Activated naive CD4-positive, alpha-beta T cell treated with anti-CD3 and anti-CD28 coated beads, Interleukin-2, amount 10 ng/mL, durations not matched to agents 7 days and 5 days (primary cell): ENCODE data around the gene FSTL1.
A peak's percentile ranks its signal among the peaks of the same experiment; 100 is the strongest.

Experiments used
- CTCF ChIA-PET: fragments of 350-600 bp; sonication (Branson Sonifier 250); formaldehyde crosslinking; loops from one replicate; lab custom pipeline; 2021; ENCODE audit warnings: antibody characterized with exemption; lab: Charles Lee
- DNase-seq: peaks from one replicate; pipeline ENCODE4 v3.0.0-alpha.2; 2020
- H3K27ac Mint-ChIP-seq: one replicate; pipeline ENCODE4 v1.8.0; 2021; ENCODE audit warnings: mild to moderate bottlenecking, moderate library complexity, mixed read lengths
- H3K27me3 Mint-ChIP-seq: one replicate; pipeline ENCODE4 v1.8.0; 2021; ENCODE audit warnings: mild to moderate bottlenecking, mixed read lengths
- H3K36me3 Mint-ChIP-seq: one replicate; pipeline ENCODE4 v1.8.0; 2021; ENCODE audit warnings: mixed read lengths
- H3K4me1 Mint-ChIP-seq: one replicate; pipeline ENCODE4 v1.8.0; 2021; ENCODE audit warnings: mixed read lengths
- H3K4me3 Mint-ChIP-seq: one replicate; pipeline ENCODE4 v1.8.0; 2021; ENCODE audit warnings: mild to moderate bottlenecking, moderate library complexity, mixed read lengths
- H3K9me3 Mint-ChIP-seq: one replicate; pipeline ENCODE4 v1.8.0; 2021; ENCODE audit warnings: mixed read lengths

Gene FSTL1

DNA sequence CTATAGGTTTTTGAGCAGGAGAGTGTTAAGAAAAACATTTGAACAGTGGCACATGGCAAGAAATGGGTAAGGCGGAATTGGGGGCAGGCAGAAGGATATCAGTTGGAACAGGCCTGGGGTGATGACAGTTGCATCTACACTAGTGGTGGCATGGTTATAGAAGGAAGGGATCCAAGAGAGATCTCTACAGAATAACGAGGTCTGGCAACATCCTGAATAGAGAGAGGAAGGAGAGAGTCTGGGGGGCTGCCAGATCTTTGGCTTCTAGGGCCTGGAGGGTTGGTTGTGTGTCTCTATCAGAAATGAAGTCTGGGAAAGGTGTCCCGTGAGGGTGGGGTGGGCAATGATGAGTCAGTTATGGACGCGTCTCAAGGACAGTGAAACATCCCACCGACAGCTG, 26.3 kb downstream of the FSTL1 start:
- CTCF ChIA-PET: interaction anchor here (1.1 kb wide), 1 partner anchor 9 kb away, joined by 3 read pairs; no protein-coding TSS in a partner anchor
- Mint-ChIP-seq H3K4me1 (no peaks in the 10 kb centered on the region), H3K27ac (no peak overlapping the region), H3K4me3 (no peak overlapping the region), H3K9me3 (no peaks in the 10 kb centered on the region), H3K27me3 (peaks cover 17% of the 10 kb centered on the region), H3K36me3 (no peaks in the 10 kb centered on the region)
- DNase-seq: no peak

DNA sequence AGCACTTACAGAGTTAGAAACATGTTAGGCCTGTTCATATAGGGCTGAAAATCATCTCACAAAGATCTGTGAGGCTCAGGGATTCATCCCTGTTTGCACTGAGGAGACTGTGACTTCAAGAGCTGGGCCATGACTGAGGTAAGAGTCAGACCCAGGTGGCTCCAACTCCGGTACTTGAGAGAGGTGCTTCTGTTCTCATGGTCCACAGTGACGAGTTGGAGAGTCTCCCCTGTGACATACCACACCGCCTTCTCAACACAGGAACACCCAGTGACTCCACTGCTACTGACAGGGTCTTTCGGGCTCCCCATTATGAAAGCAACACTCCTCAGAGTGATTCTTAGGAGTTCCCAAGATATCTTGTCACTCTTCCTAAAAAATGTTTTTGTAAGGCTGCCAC, 27.4 kb downstream of the FSTL1 start:
- Mint-ChIP-seq H3K4me3 (no peak overlapping the region), H3K27ac (no peak overlapping the region), H3K9me3 (no peaks in the 10 kb centered on the region), H3K36me3 (no peaks in the 10 kb centered on the region), H3K27me3 (peaks cover 20% of the 10 kb centered on the region), H3K4me1 (peaks cover 4% of the 10 kb centered on the region)
- CTCF ChIA-PET: no interaction called here
- no peak for DNase-seq

DNA sequence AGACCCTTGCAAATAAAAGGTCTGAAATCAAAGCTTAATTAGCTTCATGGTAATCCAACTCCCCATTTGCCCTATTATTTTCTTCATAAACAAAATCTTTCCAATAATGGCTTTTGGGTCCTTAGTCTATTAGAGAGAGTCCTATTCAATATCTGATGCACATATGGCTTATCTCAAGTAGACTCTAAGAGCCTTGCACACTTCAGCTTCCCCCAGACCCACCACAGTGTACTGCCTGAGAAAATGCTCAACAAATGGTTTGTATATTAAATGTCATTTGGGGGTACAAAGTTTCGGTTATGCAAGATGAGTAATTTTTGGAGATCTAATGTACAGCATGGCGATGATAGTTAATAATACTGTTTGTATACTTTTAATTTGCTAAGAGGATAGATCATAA, 28.9 kb downstream of the FSTL1 start:
- no peak overlapping the region for H3K27ac Mint-ChIP-seq
- CTCF ChIA-PET: interaction anchor here (1.5 to 7.9 kb wide), 3 partner anchors 137 to 373 kb away, joined by 4 to 123 read pairs (median 108); no protein-coding TSS in a partner anchor

DNA sequence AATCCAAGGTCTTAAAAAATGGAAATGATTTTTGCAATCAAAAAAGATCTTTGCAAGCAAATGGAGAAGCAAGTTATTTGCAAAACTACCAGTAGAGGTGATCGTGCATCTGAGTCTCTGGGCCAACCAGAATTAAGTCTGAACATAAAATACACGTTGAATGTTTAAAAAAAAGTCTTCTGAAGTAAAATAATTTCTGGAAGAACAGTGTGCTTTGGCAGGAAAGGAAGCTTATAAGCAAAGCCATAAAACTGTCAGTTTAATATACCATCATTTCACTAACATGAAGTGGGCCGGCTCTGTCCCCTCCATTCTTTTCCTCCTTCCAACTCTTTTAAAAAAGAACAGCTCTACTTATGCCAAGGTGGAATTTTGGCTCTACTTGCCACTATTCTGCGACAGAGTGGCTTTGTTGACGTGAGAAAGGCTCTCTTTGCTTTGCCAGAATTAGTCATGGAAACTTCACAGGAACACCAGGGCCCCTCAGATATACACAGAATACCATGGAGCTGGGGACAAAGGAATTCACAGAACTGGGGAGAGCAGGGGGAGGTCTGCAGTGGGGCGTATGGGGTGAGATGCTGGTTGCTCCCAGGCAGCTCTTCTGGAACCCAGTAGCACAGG, 29.8 kb downstream of the FSTL1 start:
- Mint-ChIP-seq H3K4me3 (no peak overlapping the region), H3K27ac (no peak overlapping the region), H3K36me3 (no peaks in the 10 kb centered on the region), H3K9me3 (no peaks in the 10 kb centered on the region), H3K4me1 (peaks cover 19% of the 10 kb centered on the region), H3K27me3 (peaks cover 12% of the 10 kb centered on the region)
- DNase-seq: no peak
- CTCF ChIA-PET: interaction anchor here (1.4 to 7.9 kb wide), 5 partner anchors 30 to 374 kb away, joined by 3 to 123 read pairs (median 22); no protein-coding TSS in a partner anchor

More for the DNA sequence above, 28.9 kb downstream of the FSTL1 start:
- Mint-ChIP-seq H3K9me3 (no peaks in the 10 kb centered on the region), H3K27me3 (peaks cover 20% of the 10 kb centered on the region), H3K4me1 (peaks cover 13% of the 10 kb centered on the region), H3K4me3 (no peak overlapping the region), H3K36me3 (no peaks in the 10 kb centered on the region)
- DNase-seq: no peak

DNA sequence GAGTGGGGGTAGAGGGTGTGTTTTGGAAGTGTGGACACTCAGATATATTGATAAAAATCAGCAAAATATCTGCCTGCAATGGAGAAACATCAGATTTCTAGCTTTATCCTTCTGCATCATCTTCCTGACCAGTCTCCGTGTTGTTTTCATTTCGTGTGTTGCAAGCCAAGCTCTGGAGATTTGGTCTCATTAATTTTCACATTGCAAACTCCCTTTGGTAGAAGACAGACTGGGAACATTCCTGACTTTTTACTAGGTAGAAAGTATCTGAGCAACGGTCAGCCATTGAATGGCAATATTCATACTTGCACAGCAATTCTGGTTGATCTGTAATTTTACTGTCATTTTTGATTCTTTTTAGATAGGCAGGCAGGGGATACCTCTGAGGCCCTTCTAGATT, 30.4 kb downstream of the FSTL1 start:
- Mint-ChIP-seq H3K27me3 (peaks cover 12% of the 10 kb centered on the region), H3K27ac (no peak overlapping the region), H3K9me3 (no peaks in the 10 kb centered on the region), H3K4me3 (no peak overlapping the region), H3K36me3 (no peaks in the 10 kb centered on the region), H3K4me1 (peaks cover 19% of the 10 kb centered on the region)
- DNase-seq: no peak
- CTCF ChIA-PET: interaction anchor here (1.4 to 7.9 kb wide), 5 partner anchors 30 to 375 kb away, joined by 3 to 123 read pairs (median 22); no protein-coding TSS in a partner anchor

GRCh38 chr3:120419797-120420196, 31.0 kb downstream of the FSTL1 start:
- Mint-ChIP-seq H3K4me1 (peaks cover 19% of the 10 kb centered on the region), H3K9me3 (no peaks in the 10 kb centered on the region), H3K27me3 (peaks cover 11% of the 10 kb centered on the region), H3K27ac (no peak overlapping the region), H3K4me3 (no peak overlapping the region), H3K36me3 (no peaks in the 10 kb centered on the region)
- CTCF ChIA-PET: interaction anchor here (0.9 to 7.9 kb wide), 7 partner anchors 29 to 381 kb away, joined by 3 to 123 read pairs (median 22); partner anchors contain the start of gene LRRC58
- no peak for DNase-seq

- Mint-ChIP-seq H3K36me3 (no peaks in the 10 kb centered on the region), H3K4me1 (peaks cover 19% of the 10 kb centered on the region), H3K9me3 (no peaks in the 10 kb centered on the region), H3K4me3 (no peak overlapping the region), H3K27me3 (peaks cover 8% of the 10 kb centered on the region), H3K27ac (no peak overlapping the region)
- DNase-seq: peak; percentile 49
- CTCF ChIA-PET: interaction anchor here (0.9 to 7.9 kb wide), 12 partner anchors 10 to 525 kb away, joined by 3 to 123 read pairs (median 8); partner anchors contain the start of gene LRRC58
Measured at GRCh38 chr3:120418866-120419490, 31.8 kb downstream of the FSTL1 start.

DNA sequence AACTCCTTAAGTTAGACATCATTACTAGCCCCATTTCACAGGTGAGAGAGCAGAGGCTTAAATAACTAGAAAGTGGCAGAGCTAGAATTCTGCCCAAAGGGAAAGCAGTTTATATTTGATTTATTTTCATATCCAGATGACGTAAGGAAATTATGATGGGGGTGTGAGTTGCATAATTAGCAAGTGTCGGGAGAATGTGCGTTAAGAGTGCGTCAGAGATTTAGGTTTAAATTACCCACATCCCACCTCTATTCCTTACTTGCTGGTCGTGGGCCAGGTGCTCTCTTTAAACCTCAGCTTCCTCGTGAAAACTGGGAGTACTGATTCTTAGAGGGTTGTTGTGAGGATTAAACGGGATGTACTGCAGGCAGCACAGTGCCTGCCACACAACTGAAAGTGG, 32.3 kb downstream of the FSTL1 start:
- H3K4me3 Mint-ChIP-seq: no peak overlapping the region
- no peaks in the 10 kb centered on the region for H3K36me3 Mint-ChIP-seq
- no peaks in the 10 kb centered on the region for H3K9me3 Mint-ChIP-seq
- DNase-seq: no peak
- H3K27ac Mint-ChIP-seq: no peak overlapping the region
- CTCF ChIA-PET: interaction anchor here (0.9 to 7.9 kb wide), 20 partner anchors 9 to 588 kb away, joined by 3 to 123 read pairs (median 8); partner anchors contain the start of gene LRRC58
- H3K4me1 Mint-ChIP-seq: peaks cover 19% of the 10 kb centered on the region
- peaks cover 8% of the 10 kb centered on the region for H3K27me3 Mint-ChIP-seq

DNA sequence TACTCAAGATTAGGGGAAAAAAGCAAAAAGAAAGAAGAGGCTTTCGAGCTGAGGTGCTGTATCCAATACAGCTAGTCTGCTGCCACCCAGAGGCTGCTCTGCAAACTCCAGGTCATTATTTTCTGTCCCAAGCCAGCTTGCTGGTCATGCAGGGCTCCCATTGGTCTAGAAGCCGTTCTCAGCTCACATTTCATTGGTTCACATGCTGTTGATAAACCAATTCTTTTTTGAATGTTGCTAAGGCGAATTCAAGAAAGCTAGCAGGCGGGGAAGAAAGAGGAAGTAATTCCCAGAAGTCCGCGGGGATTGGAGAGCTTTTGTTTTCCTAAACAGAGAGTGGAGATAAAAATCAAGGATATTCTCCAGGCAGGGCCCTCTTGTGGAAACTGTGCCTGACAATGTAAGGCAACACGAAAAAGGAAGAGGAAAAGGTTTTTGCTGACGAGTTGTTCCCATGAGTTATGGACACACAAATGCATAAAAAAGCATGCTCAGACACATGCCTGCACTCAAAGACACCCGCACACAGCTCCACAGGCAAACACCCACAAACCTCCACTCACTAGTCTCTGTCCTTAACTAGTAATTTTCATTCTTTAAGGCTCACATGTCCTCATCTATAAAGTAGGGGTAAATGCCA, 33.4 kb downstream of the FSTL1 start:
- H3K27me3 Mint-ChIP-seq: peaks cover 8% of the 10 kb centered on the region
- peaks cover 19% of the 10 kb centered on the region for H3K4me1 Mint-ChIP-seq
- peak overlapping the region; percentile 75 for H3K4me3 Mint-ChIP-seq
- no peaks in the 10 kb centered on the region for H3K36me3 Mint-ChIP-seq
- no peak overlapping the region for H3K27ac Mint-ChIP-seq
- H3K9me3 Mint-ChIP-seq: no peaks in the 10 kb centered on the region
- CTCF ChIA-PET: interaction anchor here (0.6 to 7.9 kb wide), 35 partner anchors 8 to 737 kb away, joined by 3 to 123 read pairs (median 4); partner anchors contain the start of gene LRRC58
- DNase-seq: peak; percentile 94

- Mint-ChIP-seq H3K27ac (no peak overlapping the region), H3K9me3 (no peaks in the 10 kb centered on the region), H3K27me3 (peaks cover 8% of the 10 kb centered on the region), H3K36me3 (no peaks in the 10 kb centered on the region), H3K4me3 (peak overlapping the region; percentile 75), H3K4me1 (peaks cover 19% of the 10 kb centered on the region)
- DNase-seq: peak; percentile 22
- CTCF ChIA-PET: interaction anchor here (0.7 to 7.9 kb wide), 31 partner anchors 11 to 736 kb away, joined by 3 to 123 read pairs (median 4); partner anchors contain the start of gene LRRC58
Measured at GRCh38 chr3:120416868-120417267, 33.9 kb downstream of the FSTL1 start.

- Mint-ChIP-seq H3K27ac (no peak overlapping the region), H3K36me3 (no peaks in the 10 kb centered on the region), H3K27me3 (peaks cover 8% of the 10 kb centered on the region), H3K4me1 (peaks cover 19% of the 10 kb centered on the region), H3K9me3 (no peaks in the 10 kb centered on the region), H3K4me3 (no peak overlapping the region)
- no peak for DNase-seq
- CTCF ChIA-PET: interaction anchor here (0.9 to 7.9 kb wide), 8 partner anchors 9 to 524 kb away, joined by 3 to 123 read pairs (median 3); no protein-coding TSS in a partner anchor
Measured at GRCh38 chr3:120415756-120416155, 35.0 kb downstream of the FSTL1 start.

DNA sequence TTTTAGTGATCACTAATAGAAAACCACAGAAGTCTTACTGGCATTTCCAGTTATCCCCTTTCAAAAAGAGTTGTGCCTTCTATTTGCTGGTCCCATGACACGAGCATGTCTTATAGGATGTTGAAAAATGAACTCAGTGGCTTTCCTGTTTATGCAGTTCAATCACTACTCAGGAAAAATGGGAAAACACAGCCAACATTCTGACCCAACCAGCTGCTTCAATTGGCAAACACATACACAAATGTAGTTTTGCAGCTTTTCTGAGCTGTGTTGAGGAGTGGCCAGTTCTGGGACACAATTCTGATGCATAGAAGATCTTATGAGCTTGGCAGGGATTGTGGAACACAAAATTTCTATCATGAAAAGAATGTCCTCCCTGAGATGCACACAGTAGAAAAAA, 40.3 kb downstream of the FSTL1 start:
- DNase-seq: no peak
- Mint-ChIP-seq H3K4me1 (no peaks in the 10 kb centered on the region), H3K36me3 (no peaks in the 10 kb centered on the region), H3K9me3 (no peaks in the 10 kb centered on the region), H3K4me3 (no peak overlapping the region), H3K27ac (no peak overlapping the region), H3K27me3 (peaks cover 3% of the 10 kb centered on the region)
- CTCF ChIA-PET: interaction anchor here (2.2 kb wide), 1 partner anchor 166 kb away, joined by 15 read pairs; no protein-coding TSS in a partner anchor

- Mint-ChIP-seq H3K36me3 (no peaks in the 10 kb centered on the region), H3K27me3 (peaks cover 3% of the 10 kb centered on the region), H3K4me3 (no peak overlapping the region), H3K4me1 (no peaks in the 10 kb centered on the region), H3K27ac (no peak overlapping the region), H3K9me3 (no peaks in the 10 kb centered on the region)
- CTCF ChIA-PET: interaction anchor here (2.2 kb wide), 1 partner anchor 166 kb away, joined by 15 read pairs; no protein-coding TSS in a partner anchor
- DNase-seq: no peak
Measured at GRCh38 chr3:120410116-120410515, 40.7 kb downstream of the FSTL1 start.
